Inflammatory macrophage treated with lipopolysaccharide for 4 hours (primary cell): ENCODE results near the gene CAMKK1.

Experiments used
- DNase-seq: peaks from one replicate; pipeline ENCODE4 v3.0.0-alpha.2; 2020

The CAMKK1 gene

DNA sequence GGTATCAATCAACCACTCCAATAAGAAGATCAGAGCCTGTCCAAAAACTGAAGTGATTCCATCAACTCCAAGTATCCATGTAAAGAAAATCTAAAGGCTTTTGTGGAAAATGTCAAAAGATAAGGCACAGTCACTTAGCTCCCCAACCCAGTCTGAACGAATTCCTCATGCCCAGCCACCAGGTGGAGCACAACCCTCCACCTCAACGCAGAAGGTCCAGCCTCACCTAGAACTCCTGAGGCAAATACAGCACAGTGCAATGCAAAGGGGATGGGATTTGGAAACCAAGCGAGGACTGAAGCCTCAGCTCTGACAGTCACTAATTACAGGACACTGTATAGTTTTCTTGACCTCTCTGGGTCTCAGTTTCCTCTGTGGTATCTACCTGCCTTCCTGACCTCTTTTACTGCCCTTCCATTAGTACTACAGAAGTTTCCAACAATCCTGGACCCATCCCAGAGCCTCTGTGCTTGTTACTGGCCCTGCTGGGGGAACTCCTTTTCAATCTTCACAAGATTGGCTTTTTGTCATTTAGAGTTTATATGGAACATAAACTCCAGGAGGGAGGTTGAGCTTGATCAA lies 48.8 kb downstream of the CAMKK1 start:
- peak; percentile 25 for DNase-seq

DNA sequence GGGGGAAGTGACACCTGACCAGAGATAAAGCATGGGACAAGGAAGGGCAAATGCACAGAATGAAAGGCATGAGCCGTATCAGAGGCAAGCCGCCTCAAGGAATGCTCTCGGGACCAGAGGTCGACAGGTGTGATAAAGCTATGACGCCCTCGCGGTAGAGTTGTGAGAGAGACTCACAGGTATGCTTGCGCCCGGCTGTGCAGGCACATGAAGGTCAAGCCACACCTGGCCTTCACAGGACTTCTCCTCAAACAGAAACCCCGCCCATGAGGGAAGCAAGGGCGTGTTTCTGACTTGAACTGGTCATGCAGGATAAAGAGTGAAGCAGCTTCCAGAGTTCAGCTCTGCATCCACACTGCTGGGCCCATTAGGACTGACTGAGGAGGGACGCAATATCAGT lies 54.6 kb downstream of the CAMKK1 start:
- no peak for DNase-seq

DNA sequence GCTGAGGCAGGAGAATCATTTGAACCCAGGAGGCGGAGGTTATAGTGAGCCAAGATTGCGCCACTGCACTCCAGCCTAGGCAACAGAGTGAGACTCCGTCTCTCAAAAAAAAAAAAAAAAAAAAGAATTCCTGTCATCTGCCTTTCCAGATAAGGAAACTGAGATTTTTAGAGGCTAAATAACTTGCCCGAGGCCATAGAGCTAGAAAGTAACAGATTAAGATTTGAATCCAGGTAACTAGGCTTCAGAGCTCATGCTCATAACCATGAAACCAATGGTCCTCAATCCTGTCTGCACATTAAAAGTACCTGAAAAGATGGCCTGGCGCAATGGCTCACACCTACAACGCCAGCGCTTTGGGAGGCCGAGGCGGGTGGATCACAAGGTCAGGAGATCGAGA lies 56.3 kb downstream of the CAMKK1 start:
- no peak for DNase-seq

DNA sequence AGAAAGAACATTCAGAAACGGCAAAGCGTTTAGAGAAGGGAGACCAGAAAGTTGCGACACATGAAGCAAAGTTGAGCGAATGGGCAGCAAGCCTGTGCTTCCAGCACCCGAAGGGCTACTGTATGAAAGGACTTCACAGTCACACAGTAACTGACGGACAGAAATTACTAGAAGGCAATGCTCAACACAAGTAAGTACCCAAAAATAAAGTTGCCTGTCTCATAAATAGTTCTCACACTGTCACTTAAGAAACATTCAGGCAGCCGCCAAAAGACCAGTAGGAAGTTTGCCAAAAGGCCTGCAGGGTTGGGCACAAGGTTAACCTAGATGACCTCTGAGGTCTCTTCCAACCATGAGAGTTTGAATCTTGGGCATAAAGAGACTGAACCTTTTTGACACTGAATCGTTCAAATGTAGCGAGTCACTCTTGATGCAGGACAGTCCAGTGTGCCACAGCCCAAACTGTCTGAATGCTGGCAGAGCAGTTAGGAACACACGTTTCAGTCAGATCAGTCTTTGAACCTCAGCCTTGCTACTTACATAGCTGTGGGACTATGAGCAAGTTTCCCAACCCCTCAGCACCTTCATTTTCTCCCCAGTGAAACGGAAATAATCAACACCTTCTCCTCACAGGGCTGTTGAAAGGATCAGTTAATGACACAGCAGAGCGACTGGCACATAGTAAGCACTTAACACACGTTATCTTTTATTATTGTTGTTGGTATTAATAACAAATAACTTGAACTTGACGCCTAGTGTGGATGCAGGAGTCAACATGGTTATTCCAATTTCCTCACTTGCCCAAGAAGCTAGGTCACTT lies 57.2 kb downstream of the CAMKK1 start:
- peak; percentile 33 for DNase-seq

DNA sequence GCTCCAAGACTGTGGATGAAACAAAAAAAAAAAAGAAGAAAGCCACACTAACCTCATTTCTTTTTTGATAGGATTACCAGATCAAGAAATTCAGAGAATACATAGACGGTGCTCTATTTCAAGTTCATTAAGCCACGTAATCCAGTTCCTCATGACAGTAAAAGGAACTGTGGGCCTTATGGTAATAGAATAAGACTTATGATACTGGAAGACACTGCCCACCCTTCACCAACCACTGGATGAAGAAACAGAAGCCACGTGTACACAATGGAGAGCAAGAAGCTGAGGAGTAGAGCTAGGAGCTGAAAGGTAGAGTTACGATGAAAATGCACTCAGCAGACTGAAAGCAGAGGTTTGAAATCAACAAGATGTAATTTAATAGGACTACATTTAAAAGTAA lies 58.0 kb downstream of the CAMKK1 start:
- peak; percentile 85 for DNase-seq

DNA sequence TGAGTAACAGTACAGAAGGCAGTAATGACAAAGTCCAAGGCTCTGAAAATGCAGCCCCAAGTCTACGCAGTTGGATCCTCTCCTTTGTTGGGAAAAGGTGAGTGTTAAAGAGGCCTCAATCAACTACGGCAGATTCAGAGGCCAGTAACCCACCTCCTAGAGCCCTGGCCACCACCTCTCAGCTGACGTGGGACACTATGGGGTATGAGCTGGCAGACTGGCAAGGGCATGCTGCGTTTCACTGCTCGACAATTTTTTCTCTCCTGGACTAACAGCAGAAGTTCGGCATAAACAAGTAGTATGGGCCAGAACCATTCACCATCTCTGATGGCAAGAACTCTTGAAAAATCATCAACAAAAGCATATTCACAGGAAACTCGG lies 64.0 kb downstream of the CAMKK1 start:
- no peak for DNase-seq

DNA sequence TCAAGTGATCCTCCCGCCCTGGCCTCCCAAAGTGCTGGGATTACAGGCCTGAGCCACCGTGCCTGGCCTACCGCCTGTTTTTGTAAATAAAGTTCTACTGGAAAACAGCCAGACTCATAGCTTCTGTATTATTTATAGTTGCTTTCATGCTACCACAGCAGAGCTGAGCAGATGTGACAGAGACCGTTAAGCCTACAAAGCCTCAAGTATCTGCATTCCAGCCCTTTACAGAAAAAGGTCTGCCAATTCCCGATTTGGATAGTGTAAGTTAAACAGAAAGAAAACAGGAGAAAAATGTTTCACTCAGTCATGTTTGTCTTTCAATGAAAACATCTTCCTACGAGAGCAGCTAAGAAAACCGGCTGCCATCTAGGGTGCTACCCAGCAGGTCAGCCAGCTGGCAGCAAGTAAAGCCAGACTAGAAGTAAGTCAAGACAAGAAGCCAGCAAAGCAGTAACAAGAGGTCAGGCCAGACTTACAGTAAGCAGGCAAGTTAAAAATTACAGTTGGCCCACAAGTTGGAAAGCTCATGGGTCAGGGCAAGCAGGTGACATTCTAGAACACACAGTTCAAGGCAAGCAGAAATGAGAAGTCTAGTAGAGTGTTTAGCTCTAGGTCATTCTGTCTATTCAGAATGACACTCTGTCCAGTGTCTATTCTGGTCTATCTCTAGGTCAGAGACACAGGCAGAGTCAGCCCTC lies 64.6 kb downstream of the CAMKK1 start:
- no peak for DNase-seq

DNA sequence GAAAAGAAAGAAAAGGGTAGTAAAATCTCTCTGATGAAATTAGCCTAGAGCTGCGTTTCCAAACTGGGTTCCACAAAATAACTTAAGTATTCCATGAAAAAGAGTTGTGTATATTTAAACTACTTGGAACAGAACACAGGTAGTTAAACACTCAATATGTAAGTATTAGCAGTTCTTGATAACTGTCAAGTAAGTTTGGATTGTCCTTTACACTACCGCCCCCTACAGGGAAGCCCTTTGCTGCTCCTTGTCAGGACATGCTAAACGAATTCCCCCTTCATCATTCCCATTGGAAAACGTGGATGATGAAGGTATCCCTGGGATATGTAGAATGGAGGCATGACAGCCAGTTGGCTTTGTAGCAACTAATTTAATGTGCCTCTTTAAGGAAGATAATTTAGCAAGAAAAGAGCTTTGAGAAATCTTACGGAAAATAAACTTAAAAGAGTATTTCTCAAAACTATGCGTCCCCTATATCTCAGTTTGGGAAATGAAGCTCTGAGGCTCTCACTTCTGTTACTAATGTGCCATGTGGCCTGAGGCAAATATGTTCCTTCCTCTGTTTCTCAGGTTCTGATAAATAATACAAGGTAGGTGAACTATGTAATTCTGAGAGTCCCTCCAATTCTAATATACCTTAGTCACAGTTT lies 65.6 kb downstream of the CAMKK1 start:
- DNase-seq, result peak; percentile 70

DNA sequence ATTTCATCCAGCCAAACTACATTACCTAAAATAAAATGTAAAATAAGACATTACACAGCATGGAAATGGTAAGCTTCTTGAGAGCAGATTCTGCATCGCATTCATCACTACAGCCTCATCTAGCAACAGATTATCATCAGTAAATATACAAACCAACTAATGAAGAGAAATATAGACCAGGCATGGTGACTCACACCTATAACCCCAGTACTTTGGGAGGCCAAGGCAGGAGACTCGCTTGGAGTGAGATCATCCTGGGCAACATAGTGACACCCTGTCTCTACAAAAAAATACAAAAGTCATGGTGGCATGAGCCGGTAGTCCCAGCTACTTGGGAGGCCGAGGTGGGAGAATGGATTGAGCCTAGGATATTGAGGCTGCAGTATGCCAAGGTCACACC lies 66.7 kb downstream of the CAMKK1 start:
- no peak for DNase-seq

DNA sequence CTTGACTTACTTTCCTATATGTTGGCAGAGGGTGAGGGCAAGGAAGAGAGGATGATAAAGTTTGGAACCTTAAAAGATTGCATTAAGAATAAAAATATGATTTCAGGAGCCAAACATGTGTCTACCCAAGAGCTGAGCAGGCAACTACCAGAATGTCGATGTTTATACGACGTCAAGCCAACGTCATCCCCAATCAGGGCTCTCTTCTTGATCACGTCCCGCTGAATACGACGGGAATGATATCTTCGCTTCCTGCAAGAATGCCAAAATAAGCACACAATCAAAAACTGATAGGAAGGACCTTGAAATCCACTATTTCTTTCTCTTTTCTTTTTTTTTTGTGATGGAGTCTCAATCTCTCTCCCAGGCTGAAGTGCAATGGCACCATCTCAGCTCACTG lies 71.8 kb downstream of the CAMKK1 start:
- DNase-seq, result no peak

DNA sequence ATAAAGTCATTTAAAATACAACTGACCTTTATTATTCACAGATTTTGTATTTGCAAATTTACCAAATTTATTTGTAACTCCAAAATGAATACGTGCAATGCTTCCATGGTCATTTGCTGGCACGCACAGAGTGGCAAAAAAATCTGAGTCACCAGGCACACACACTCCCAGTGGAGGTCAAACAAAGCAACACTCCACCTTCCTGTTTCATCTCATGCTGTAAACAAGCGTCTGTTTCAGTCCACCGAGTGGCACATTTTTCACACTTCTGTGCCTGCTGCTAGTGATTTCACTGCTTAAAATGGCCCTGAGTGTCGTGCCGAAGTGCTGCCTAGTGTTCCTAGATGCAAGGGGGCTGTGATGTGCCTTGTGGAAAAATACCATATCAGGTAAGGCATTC lies 74.1 kb downstream of the CAMKK1 start:
- no peak for DNase-seq

DNA sequence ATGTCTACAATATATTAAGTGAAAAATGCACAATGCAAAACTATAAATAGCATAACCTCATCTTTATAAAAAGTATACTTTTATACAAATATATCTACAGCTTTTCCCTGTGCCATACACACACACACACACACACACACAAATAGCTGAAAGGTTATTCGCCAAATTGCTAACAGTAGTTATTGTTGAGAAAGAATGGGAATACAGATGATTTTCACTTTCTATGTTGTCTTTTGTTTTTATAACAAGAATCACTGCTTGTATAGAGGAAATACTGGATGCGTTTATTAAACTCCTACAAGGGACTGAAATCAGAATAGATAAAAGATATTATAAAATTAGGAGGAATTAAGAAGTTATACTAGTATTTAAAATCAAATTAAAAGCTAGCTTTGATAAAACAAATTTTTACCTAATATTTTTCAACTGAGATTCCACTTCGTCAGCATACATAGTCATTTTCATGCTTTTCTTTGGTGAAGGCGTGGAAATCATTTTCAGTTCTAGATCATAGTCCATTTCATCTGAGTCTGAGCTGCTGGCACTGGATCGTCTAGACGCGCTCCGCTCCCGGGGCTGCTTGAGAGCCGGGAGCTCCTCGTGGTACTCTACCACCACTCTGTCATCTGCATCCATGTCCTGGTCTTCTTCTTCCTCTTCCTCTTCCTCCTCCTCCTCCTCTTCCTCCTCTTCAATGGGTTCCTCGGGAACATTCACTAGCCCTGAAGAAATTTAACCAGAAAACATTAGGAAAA lies 74.8 kb downstream of the CAMKK1 start:
- DNase-seq, result no peak

DNA sequence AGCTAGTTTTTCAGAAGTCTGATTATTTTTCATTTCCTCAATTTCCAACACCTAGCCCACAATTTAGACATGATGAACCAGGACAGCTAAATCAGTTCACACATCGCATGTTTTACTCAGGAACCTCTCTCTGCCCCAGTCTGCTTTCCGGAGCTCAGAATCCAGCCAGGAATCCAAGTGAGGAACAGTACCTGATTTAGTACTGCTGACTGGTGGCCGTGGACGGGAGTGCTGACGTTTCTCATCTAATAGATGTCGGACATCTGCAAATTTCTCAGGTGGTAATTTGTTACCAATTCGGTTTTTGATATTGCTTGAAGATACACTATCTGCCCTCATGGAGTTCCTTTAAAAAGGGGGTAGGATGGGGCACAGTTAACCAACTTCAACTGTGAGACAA lies 76.9 kb downstream of the CAMKK1 start:
- DNase-seq, result no peak

DNA sequence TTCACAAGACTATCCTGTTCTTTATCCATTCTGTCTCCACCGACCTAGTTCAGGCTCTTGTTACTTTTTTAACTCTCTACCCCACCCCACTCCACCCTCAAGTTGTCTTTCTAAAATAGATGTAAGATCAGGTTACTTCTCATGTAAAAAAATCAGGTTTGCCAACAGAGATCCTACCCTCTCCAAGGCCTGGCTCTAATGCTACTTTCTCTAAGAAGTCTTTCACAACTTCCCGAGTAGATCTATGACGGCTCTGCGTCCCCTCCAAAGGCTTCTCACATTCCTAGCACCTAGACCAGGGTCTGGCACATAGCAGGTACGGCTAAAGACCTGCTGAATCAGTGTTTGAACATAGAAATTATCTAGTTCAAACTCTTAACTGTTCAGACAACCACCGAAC lies 77.7 kb downstream of the CAMKK1 start:
- no peak for DNase-seq

DNA sequence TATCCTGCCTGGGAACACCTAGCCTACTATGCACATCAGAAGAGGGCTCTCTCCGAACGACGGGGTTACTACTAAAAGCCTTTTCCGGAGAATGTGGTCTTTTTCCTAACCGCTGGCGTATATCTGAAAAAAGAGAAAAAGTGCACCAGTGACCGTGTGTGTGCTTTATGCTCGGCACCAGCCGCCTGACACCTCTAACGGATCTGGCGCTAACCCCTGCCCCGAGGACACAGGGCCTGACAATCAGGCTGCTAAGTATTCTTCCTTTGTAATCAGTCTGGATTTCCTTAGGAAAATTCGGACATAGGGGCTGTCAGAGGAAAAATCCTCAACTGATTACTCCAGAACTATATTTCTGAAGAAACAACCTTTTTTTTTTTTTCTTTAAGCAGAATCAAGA lies 78.5 kb downstream of the CAMKK1 start:
- no peak for DNase-seq

DNA sequence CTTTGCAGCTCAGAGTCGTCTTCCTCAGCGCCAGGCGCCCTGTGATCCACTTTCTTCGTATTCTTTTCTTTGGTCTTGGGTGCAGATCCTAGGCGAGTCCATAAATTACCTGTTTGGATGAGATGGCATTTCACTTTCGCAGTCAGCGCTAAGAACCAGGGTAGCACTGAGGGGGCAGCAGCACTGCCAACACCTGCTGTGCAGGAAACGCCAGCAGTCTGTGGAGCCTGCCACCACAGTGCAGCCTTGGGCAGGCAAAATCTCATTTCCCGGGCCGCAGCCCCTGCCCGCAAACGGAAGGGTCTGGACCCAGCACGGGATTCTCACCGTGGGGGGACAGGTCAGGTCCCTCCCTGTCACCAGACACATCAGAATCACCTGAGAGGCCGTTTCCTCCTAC lies 79.7 kb downstream of the CAMKK1 start:
- DNase-seq, result no peak

DNA sequence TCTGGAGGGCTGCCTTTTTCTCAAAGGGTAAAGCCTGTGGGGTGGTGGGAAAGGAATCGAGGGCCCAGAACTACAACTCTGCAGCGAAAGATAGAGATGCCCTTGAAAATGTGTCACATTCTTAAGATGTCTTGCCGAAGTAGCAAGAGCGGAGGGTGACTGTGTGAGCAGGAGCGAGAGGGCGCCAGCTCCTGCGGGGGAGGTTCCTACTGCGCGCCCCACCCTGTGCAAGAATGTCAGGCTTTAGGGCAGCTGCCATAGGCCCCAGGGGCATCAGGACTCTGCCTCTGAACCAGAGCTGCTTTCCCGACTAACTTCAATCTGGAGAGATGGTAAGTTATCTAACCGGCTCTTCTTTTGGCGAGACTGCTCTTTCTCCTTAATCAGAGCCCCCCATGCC lies 80.1 kb downstream of the CAMKK1 start:
- no peak for DNase-seq

DNA sequence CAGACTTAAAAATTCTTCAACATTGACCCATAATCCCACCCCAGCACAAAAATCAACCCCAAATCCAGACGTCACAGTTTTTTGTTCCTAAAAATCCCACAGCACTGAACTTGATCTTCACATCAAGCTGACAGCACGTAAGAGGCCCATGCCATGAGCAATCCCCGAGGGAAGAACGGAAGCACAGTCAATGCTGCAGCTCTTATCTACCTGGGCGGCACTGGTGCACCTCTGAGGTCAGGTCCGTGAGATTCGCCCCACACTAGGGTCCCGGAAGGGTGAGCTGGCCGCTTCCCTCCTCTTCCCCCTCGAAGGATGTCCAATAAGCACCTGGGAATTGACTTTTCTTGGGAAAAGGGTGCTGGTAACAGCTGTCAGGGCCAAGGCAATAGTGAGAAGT lies 80.6 kb downstream of the CAMKK1 start:
- DNase-seq, result no peak
